GM19240 (cell line): ENCODE data around the gene ZNRD2.
A peak's percentile ranks its signal among the peaks of the same experiment; 100 is the strongest.

Source experiments
- DNase-seq: peaks from one replicate; pipeline ENCODE4 v3.0.0; 2011; ENCODE audit warnings: low spot score; ENCODE audit not compliant: insufficient read length

ZNRD2 gene

GRCh38 chr11:65610404-65610803 is 40.1 kb downstream of the ZNRD2 start:
- DNase-seq = no peak

GRCh38 chr11:65611028-65611757 is 40.9 kb downstream of the ZNRD2 start:
- DNase-seq = no peak

DNA sequence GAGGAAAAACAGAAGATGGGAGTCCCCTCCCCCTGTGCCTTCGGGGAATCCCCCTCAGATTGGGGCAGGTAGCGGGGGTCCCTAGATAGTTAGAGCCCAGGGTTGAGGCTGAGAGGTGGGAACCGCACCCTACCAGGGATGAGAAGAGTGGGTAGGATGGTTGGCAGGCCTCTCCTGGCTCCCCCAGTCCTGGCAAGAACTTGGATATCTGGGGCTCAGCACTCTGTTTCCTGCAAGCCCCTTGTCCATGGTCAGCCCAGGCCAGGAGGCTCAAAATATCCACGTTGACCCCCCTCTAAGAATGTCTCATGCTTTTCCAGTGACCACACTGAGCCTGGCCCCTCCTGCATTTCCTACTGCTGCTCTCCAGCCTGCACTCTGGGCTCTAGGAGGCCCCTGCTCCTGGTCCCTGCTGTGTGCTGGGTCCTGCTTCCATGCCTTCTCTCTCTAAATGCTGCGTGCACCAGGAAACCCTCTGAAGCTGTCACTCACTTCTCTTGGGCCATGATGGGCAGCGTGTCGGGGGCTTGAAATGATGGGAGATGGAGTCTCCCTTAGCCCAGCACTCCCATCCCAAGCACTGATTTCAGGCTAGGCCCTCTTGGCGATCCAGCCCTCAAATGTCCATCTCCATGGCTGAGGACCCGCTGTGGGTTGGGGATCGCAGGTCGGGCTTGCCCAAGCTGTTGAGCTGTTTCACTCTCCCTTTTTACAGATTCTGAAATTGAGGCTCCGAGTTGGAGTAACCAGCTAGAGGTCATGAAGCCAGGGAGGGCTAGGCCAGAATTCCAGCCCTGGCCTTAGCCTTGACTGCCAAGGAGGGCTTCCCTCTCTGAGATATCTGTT is 41.7 kb downstream of the ZNRD2 start:
- DNase-seq = no peak

DNA sequence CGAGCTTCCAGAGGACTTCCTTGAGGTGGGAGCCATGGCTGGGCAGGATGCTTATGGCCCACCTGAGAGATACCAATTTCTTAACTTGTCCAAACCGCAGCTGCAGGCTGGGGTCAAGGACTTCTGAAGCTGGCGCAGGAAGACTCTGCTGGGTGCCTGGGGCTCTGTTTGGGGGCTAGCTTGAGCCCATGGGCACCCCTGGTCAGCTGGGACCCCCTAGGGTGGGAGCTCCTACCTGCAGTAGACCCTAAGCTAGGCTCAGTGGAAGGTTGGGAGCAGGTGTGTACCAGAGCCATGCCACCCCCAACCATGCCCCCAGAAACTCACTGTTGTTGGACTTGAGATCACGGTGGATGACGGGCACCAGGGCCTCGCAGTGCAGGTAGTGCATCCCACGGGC is 42.4 kb downstream of the ZNRD2 start:
- no peak for DNase-seq

- no peak for DNase-seq
Measured at GRCh38 chr11:65613091-65613928, 43.0 kb downstream of the ZNRD2 start.

DNA sequence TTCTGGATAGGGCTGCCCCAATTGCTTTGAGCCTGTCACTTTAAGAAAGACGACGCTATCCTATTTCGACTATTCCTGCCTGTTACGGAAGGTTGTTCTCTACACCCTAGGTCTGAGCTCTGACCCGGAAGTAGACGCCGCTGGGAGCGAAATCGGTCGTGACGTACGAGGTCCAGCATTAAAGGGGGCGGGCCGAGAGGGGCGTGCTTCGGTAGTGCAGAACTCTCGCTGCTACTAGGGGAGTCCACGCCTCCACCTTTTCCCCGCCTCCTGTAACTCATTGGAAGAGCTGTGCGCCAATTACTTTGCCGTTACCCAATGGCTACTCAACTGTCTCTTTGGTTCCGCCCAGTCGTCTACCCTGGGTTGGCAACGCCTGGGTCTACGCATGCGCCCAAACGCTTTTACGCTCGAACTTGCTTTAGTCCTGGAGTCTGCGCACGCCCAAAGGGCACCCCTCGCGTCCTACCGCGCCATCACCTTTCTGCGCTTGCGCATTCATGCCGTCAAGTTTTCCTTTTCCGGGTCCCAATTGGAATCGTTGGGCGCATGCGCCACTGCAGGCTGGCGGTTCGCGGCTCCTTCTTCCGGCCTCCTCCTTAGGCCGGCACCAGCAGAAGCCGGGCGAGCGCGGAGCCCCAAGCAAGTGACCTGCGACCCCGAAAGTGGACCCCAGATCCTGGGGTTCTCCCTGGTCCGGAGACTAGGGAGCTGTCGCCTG is 45.1 kb downstream of the ZNRD2 start, which contains the start of gene PCNX3:
Gene PCNX3 (plus strand): TSS at position 548 of the 721 bp plus-strand sequence. CDS start 536 bp downstream, outside the sequence.
- DNase-seq = peak; percentile 100

DNA sequence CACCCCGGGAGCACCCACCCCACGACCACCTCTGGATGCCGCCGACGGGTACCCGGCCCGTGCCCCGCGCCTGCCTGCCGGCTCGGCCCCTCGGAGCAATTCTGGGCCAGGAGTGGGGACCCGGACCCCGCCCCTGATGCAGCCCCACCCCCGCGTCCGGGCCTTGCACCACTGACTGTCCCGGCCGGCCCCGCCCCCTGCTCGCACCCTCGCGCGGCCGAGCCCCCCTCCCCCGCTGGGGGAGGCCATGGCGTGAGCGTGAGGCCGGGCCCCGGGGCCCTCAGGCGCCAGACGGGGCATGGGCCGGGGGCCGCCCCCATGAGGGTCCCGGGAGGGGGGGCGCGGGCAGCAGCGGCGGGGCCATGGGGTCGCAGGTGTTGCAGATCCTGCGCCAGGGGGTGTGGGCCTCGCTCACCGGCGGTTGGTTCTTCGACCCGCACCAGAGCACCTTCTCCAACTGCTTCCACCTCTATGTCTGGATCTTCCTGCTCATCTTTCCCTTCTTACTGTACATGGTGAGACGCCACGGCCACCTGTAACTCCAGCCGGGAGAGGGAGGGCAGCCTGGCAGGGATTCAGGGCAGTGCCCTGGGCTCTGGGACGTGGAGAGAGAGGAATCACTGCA is 45.8 kb downstream of the ZNRD2 start:
- DNase-seq = no peak

- no peak for DNase-seq
Measured at GRCh38 chr11:65616575-65617001, 46.3 kb downstream of the ZNRD2 start.

DNA sequence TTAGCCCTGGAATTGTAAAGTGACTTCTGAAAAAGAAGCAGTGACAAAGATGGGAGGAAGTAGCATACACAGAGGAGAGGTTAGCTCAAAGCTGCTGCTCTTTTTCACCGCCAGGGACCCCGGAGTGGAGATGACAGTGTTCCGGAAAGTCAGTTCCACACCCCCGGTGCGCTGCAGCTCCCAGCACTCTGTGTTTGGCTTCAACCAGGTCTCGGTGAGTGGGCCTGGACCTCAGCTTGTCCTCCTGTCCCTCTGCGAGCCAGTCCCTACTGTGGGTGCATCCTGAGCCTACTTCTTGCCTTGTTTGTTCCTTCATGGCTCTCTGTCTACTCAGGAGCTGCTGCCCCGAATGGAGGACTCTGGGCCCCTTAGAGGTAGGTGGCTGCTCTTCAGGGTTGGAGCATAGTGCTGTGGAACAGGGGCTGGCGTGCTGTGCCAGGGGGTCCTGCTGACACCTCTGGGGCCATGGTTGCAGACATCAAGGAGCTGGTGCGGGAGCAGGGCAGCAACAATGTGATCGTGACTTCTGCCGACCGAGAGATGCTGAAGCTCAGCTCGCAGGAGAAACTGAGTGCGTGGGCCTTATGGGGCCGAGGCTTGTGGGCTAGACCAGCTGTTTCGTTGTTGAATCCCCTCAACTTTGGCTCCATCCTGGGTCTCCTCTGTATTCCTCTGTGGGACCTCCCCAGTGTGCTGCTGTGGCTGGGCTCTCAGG is 47.0 kb downstream of the ZNRD2 start:
- DNase-seq = no peak

DNA sequence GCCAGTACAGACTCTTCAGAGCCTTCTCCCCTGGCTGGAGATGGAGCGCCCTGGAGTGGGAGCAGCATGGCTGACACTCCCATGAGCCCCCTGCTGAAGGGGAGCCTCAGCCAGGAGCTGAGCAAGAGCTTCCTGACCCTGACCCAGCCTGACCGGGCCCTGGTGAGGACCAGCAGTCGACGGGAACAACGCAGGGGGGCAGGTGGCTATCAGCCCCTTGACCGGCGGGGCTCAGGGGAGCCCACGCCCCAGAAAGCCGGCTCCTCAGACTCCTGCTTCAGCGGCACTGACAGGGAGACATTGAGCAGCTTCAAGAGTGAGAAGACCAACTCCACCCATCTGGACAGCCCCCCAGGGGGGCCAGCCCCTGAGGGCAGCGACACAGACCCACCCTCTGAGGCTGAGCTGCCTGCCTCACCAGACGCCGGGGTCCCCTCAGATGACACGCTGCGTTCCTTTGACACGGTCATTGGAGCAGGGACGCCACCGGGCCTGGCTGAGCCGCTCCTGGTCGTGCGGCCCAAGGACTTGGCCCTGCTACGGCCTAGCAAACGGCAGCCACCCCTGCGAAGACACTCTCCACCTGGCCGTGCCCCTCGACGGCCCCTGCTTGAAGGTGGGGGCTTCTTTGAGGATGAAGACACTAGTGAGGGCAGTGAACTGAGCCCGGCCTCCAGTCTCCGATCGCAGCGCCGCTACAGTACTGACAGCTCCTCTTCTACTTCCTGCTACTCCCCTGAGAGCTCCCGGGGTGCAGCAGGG is 47.9 kb downstream of the ZNRD2 start:
- no peak for DNase-seq

GRCh38 chr11:65618763-65619162 is 48.5 kb downstream of the ZNRD2 start:
- DNase-seq = no peak

GRCh38 chr11:65619281-65619928 is 49.1 kb downstream of the ZNRD2 start:
- DNase-seq = no peak

DNA sequence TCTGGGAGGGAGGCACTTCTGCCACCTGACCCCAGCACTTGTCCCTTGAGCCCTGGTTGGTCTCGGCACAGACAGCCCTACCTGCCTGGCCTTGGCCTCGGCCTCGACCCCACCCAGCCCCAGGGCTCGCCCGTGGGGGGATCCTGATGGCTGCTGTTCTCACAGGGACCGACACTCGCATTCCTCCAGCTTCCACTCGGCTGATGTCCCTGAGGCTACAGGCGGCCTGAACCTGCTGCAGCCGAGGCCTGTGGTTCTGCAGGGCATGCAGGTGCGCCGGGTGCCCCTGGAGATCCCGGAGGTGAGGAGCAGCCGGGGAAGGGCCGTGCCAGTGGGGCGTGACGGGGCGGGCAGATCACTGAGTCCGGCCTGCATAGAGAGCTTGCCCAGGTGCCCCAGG is 50.4 kb downstream of the ZNRD2 start:
- DNase-seq = no peak

GRCh38 chr11:65621460-65621859 is 51.2 kb downstream of the ZNRD2 start:
- no peak for DNase-seq
